GM18505 (cell line): ENCODE measurements around the gene ANXA4.
"Not testable (repeated sequence)": the region's sequence is repeated elsewhere in the genome, so short reads cannot be mapped to it uniquely, and the experiment has no call there.

ENCODE experiments used
- ATAC-seq: cut with Tn5 transposase; IDR thresholded peaks from one replicate; pipeline ENCODE4 v1.9.1; 2021; ENCODE audit not compliant: unreplicated experiment
- POLR2A ChIP-seq: IDR thresholded peaks from 4 replicates; pipeline ENCODE4 v1.6.1; 2011; ENCODE audit warnings: borderline replicate concordance; ENCODE audit not compliant: insufficient read depth, insufficient read length; ENCODE audit errors: extremely low read depth

Gene ANXA4

GRCh38 chr2:69811018-69811417, 69.1 kb downstream of the ANXA4 start:
- ATAC-seq, result no peak
- no peak for TF ChIP-seq POLR2A

- no peak for ATAC-seq
These were observed 69.7 kb downstream of the ANXA4 start for GRCh38 chr2:69811591-69811990.

GRCh38 chr2:69815717-69816116, 73.8 kb downstream of the ANXA4 start:
- no peak for ATAC-seq
- TF ChIP-seq POLR2A, result no peak

More at GRCh38 chr2:69811591-69811990, 69.7 kb downstream of the ANXA4 start:
- TF ChIP-seq POLR2A, result no peak

- no peak for ATAC-seq
- no peak for TF ChIP-seq POLR2A
These were observed 75.1 kb downstream of the ANXA4 start for GRCh38 chr2:69816923-69817542.

GRCh38 chr2:69817729-69818501, 76.0 kb downstream of the ANXA4 start:
- no peak for TF ChIP-seq POLR2A
- no peak for ATAC-seq

GRCh38 chr2:69827796-69828540, 86.0 kb downstream of the ANXA4 start:
- no peak for TF ChIP-seq POLR2A
- no peak for ATAC-seq

GRCh38 chr2:69828938-69829255, 87.0 kb downstream of the ANXA4 start:
- ATAC-seq, result peak; percentile 4
- TF ChIP-seq POLR2A, result no peak

GRCh38 chr2:69829256-69830044, 87.5 kb downstream of the ANXA4 start, which contains the start of gene GMCL1:
GMCL1 (plus strand) TSS chr2:69829660; CDS start chr2:69829893, 233 bp downstream.
- ATAC-seq, result peak; percentile 82

GRCh38 chr2:69830045-69830905, 88.3 kb downstream of the ANXA4 start:
- ATAC-seq, result peak; percentile 24
- TF ChIP-seq POLR2A, result no peak

More at GRCh38 chr2:69829256-69830044, 87.5 kb downstream of the ANXA4 start, which contains the start of gene GMCL1:
- peak; percentile 78 for TF ChIP-seq POLR2A

GRCh38 chr2:69830906-69831241, 88.9 kb downstream of the ANXA4 start:
- not testable (repeated sequence) for ATAC-seq

- no peak for TF ChIP-seq POLR2A
These were observed 89.5 kb downstream of the ANXA4 start for GRCh38 chr2:69831354-69831905.

GRCh38 chr2:69833752-69834151, 91.8 kb downstream of the ANXA4 start:
- no peak for ATAC-seq
- TF ChIP-seq POLR2A, result no peak

More at GRCh38 chr2:69831354-69831905, 89.5 kb downstream of the ANXA4 start:
- no peak for ATAC-seq
